ENCODE data around the gene CARMIL1.

The CARMIL1 gene

GRCh38 chr6:25354078-25354932, 75.1 kb downstream of the CARMIL1 start (continued):
- no peak for TF ChIP-seq ZNF280C (tag by site-specific recombination; IDR thresholded peaks at IDR 0.05)
- TF ChIP-seq ZSCAN4 (tag by site-specific recombination; IDR thresholded peaks at IDR 0.05) = no peak
- no peak for TF ChIP-seq ZNF146 (tag by site-specific recombination; IDR thresholded peaks at IDR 0.05)

GRCh38 chr6:25359191-25359861, 80.2 kb downstream of the CARMIL1 start:
- Histone ChIP-seq H3K9me3 (ENCODE audit: control insufficient read depth, insufficient read depth, low read depth, low read length) (no peaks in the 10 kb centered on the region), H3K4me1 (ENCODE audit: control insufficient read depth, insufficient read depth, low read length) (peaks cover 14% of the 10 kb centered on the region), H3K27ac (ENCODE audit: extremely low read depth, low read depth, low read length) (no peak overlapping the region), H3K36me3 (ENCODE audit: control insufficient read depth in 2 of 2, insufficient read depth in 1 of 2, low read length in 2 of 2) (no peaks in the 10 kb centered on the region), H3K4me3 (ENCODE audit: low read depth, low read length) (no peak overlapping the region)
- peak; percentile 43; the same call in 1 of the 2 replicates for TF ChIP-seq ZFHX2 (tag by site-specific recombination; conservative IDR thresholded peaks at IDR 0.05)
- no peak for TF ChIP-seq ZBTB26 (tag by site-specific recombination; optimal IDR thresholded peaks at IDR 0.05)
- TF ChIP-seq SP7 (tag by site-specific recombination; IDR thresholded peaks at IDR 0.05) = peak; percentile 65
- no peak for TF ChIP-seq ZNF404 (tag by site-specific recombination; IDR thresholded peaks at IDR 0.05)
- ChIA-PET POLR2A (no interaction called here), CTCF (interaction anchor here (1.0 kb wide), 1 partner anchor 94 kb away, joined by 3 read pairs; no protein-coding TSS in a partner anchor)

GRCh38 chr6:25359891-25360290, 80.7 kb downstream of the CARMIL1 start:
- no peak overlapping the region for H3K27ac ChIP-seq (ENCODE audit: extremely low read depth, low read depth, low read length)
- H3K4me3 ChIP-seq (ENCODE audit: low read depth, low read length) = no peak overlapping the region
- POLR2A ChIA-PET = no interaction called here
- CTCF ChIA-PET = no interaction called here
- TF ChIP-seq ZNF629 (tag by site-specific recombination; IDR thresholded peaks at IDR 0.05) (no peak), ZNF548 (tag by site-specific recombination; IDR thresholded peaks at IDR 0.05) (no peak), ZNF341 (tag by site-specific recombination; IDR thresholded peaks at IDR 0.05; ENCODE audit: low read depth) (no peak), ZNF571 (tag by site-specific recombination; IDR thresholded peaks at IDR 0.05) (no peak), SALL2 (tag by site-specific recombination; IDR thresholded peaks at IDR 0.05; ENCODE audit: borderline replicate concordance) (no peak), ZNF202 (tag by site-specific recombination; IDR thresholded peaks at IDR 0.05; ENCODE audit: borderline replicate concordance) (no peak), ZNF776 (tag by site-specific recombination; IDR thresholded peaks at IDR 0.05; ENCODE audit: borderline replicate concordance) (no peak), ZNF426 (tag by site-specific recombination; IDR thresholded peaks at IDR 0.05) (no peak), GFI1B (tag by site-specific recombination; IDR thresholded peaks at IDR 0.05) (no peak), ZNF266 (tag by site-specific recombination; IDR thresholded peaks at IDR 0.05; ENCODE audit: low read depth) (no peak), ZNF670 (tag by site-specific recombination; IDR thresholded peaks at IDR 0.05; ENCODE audit: low read depth) (no peak), KLF10 (tag by site-specific recombination; IDR thresholded peaks at IDR 0.05) (no peak), ZNF626 (tag by site-specific recombination; IDR thresholded peaks at IDR 0.05) (no peak), ZSCAN4 (tag by site-specific recombination; IDR thresholded peaks at IDR 0.05) (no peak), HOXD13 (CRISPR knock-in tag; IDR thresholded peaks at IDR 0.05; ENCODE audit: borderline replicate concordance) (no peak), ZNF10 (tag by site-specific recombination; IDR thresholded peaks at IDR 0.05) (no peak), ZNF530 (tag by site-specific recombination; IDR thresholded peaks at IDR 0.05; ENCODE audit: low read depth) (no peak)
- no peaks in the 10 kb centered on the region for H3K9me3 ChIP-seq (ENCODE audit: control insufficient read depth, insufficient read depth, low read depth, low read length)
- H3K4me1 ChIP-seq (ENCODE audit: control insufficient read depth, insufficient read depth, low read length) = peaks cover 11% of the 10 kb centered on the region
- H3K36me3 ChIP-seq (ENCODE audit: control insufficient read depth in 2 of 2, insufficient read depth in 1 of 2, low read length in 2 of 2) = no peaks in the 10 kb centered on the region
